Stimulated activated naive B cell treated with anti-CD40 and anti-IgM and Interleukin-4, amounts not matched to agents 10 μg/mL and 1 μg/mL and 100 μg/mL, for 72 hours (primary cell): ENCODE data around the gene PCDH9.

Experiments used
- ATAC-seq, 2 donors: fragments of 150-1000 bp; cut with Tn5 transposase; replicated peaks; 2 replicates each; pipeline ENCODE4 v1.10.0; 2021; ENCODE audit warnings: moderate library complexity in 1 of 2
- DNase-seq: peaks from one replicate; pipeline ENCODE4 v3.0.0; 2021
- H3K27ac Mint-ChIP-seq: one replicate; pipeline ENCODE4 v1.8.0; 2022; ENCODE audit warnings: mild to moderate bottlenecking, mixed read lengths
- H3K27me3 Mint-ChIP-seq, 2 donors: one replicate each; pipeline ENCODE4 v1.8.0; 2022; ENCODE audit warnings: mixed read lengths in 2 of 2
- H3K36me3 Mint-ChIP-seq, 2 donors: one replicate each; pipeline ENCODE4 v1.8.0; 2022; ENCODE audit warnings: mixed read lengths in 2 of 2, mild to moderate bottlenecking in 1 of 2
- H3K4me1 Mint-ChIP-seq, 2 donors: one replicate each; pipeline ENCODE4 v1.8.0; 2022; ENCODE audit warnings: mixed read lengths in 2 of 2, mild to moderate bottlenecking in 1 of 2
- H3K4me3 Mint-ChIP-seq, 2 donors: one replicate each; pipeline ENCODE4 v1.8.0; 2022; ENCODE audit warnings: mild to moderate bottlenecking in 2 of 2, mixed read lengths in 2 of 2, moderate library complexity in 1 of 2
- H3K9me3 Mint-ChIP-seq, 2 donors: one replicate each; pipeline ENCODE4 v1.8.0; 2022; ENCODE audit warnings: mixed read lengths in 2 of 2, mild to moderate bottlenecking in 1 of 2

Gene PCDH9

GRCh38 chr13:66974889-66975288 lies 255.2 kb downstream of the PCDH9 start:
- ATAC-seq = no peak
- H3K27ac Mint-ChIP-seq = no peak overlapping the region
- peaks cover 0 to 3% of the 10 kb centered on the region in 2 donors for H3K9me3 Mint-ChIP-seq

GRCh38 chr13:66974174-66974573 lies 256.0 kb downstream of the PCDH9 start:
- peaks cover 0 to 3% of the 10 kb centered on the region in 2 donors for H3K9me3 Mint-ChIP-seq
- H3K4me3 Mint-ChIP-seq = no peak overlapping the region
- ATAC-seq (no peak), DNase-seq (no peak)
- no peaks in the 10 kb centered on the region for H3K36me3 Mint-ChIP-seq
- H3K4me1 Mint-ChIP-seq = peaks cover 2 to 4% of the 10 kb centered on the region in 2 donors
- no peak overlapping the region for H3K27ac Mint-ChIP-seq
- no peaks in the 10 kb centered on the region for H3K27me3 Mint-ChIP-seq

More at GRCh38 chr13:66974889-66975288, 255.2 kb downstream of the PCDH9 start:
- DNase-seq = no peak
- Mint-ChIP-seq H3K36me3 (no peaks in the 10 kb centered on the region), H3K27me3 (no peaks in the 10 kb centered on the region), H3K4me3 (no peak overlapping the region), H3K4me1 (peaks cover 2 to 3% of the 10 kb centered on the region in 2 donors)

GRCh38 chr13:66972659-66973058 lies 257.5 kb downstream of the PCDH9 start:
- Mint-ChIP-seq H3K27me3 (no peaks in the 10 kb centered on the region), H3K4me1 (peaks cover 2 to 4% of the 10 kb centered on the region in 2 donors), H3K4me3 (no peak overlapping the region), H3K27ac (no peak overlapping the region), H3K36me3 (no peaks in the 10 kb centered on the region), H3K9me3 (peaks cover 0 to 3% of the 10 kb centered on the region in 2 donors)
- DNase-seq (no peak), ATAC-seq (no peak)

GRCh38 chr13:66971004-66971403 lies 259.1 kb downstream of the PCDH9 start:
- Mint-ChIP-seq H3K4me1 (peaks cover 2 to 12% of the 10 kb centered on the region in 2 donors), H3K9me3 (peaks cover 0 to 3% of the 10 kb centered on the region in 2 donors), H3K27me3 (no peaks in the 10 kb centered on the region), H3K36me3 (no peaks in the 10 kb centered on the region), H3K27ac (no peak overlapping the region), H3K4me3 (no peak overlapping the region)
- DNase-seq (no peak), ATAC-seq (no peak)

- H3K4me1 Mint-ChIP-seq = peaks cover 2 to 12% of the 10 kb centered on the region in 2 donors
- no peaks in the 10 kb centered on the region for H3K27me3 Mint-ChIP-seq
- H3K9me3 Mint-ChIP-seq = no peaks in the 10 kb centered on the region
- no peak overlapping the region for H3K4me3 Mint-ChIP-seq
- no peaks in the 10 kb centered on the region for H3K36me3 Mint-ChIP-seq
- DNase-seq = no peak
- no peak overlapping the region for H3K27ac Mint-ChIP-seq
- ATAC-seq = no peak
Measured at GRCh38 chr13:66969291-66969690, 260.8 kb downstream of the PCDH9 start.

GRCh38 chr13:66967811-66968597 lies 262.1 kb downstream of the PCDH9 start:
- no peaks in the 10 kb centered on the region for H3K27me3 Mint-ChIP-seq
- no peaks in the 10 kb centered on the region for H3K9me3 Mint-ChIP-seq
- no peak overlapping the region for H3K27ac Mint-ChIP-seq
- no peak for DNase-seq
- no peaks in the 10 kb centered on the region for H3K36me3 Mint-ChIP-seq
- no peak overlapping the region for H3K4me3 Mint-ChIP-seq
- peaks cover 2 to 12% of the 10 kb centered on the region in 2 donors for H3K4me1 Mint-ChIP-seq
- ATAC-seq = no peak

- DNase-seq = no peak
- Mint-ChIP-seq H3K4me3 (no peak overlapping the region), H3K9me3 (no peaks in the 10 kb centered on the region), H3K36me3 (no peaks in the 10 kb centered on the region), H3K27me3 (no peaks in the 10 kb centered on the region), H3K27ac (no peak overlapping the region), H3K4me1 (peaks cover 0 to 12% of the 10 kb centered on the region in 2 donors)
- no peak for ATAC-seq
Measured at GRCh38 chr13:66965181-66965580, 265.0 kb downstream of the PCDH9 start.

- no peak overlapping the region for H3K27ac Mint-ChIP-seq
- peaks cover 3 to 14% of the 10 kb centered on the region in 2 donors for H3K4me1 Mint-ChIP-seq
- no peak for DNase-seq
- no peaks in the 10 kb centered on the region for H3K27me3 Mint-ChIP-seq
- H3K36me3 Mint-ChIP-seq = no peaks in the 10 kb centered on the region
- no peaks in the 10 kb centered on the region for H3K9me3 Mint-ChIP-seq
- no peak overlapping the region for H3K4me3 Mint-ChIP-seq
- no peak for ATAC-seq
Measured at GRCh38 chr13:66962953-66963352, 267.2 kb downstream of the PCDH9 start.

GRCh38 chr13:66958611-66959010 lies 271.5 kb downstream of the PCDH9 start:
- peak; percentile 6 for DNase-seq
- Mint-ChIP-seq H3K4me3 (no peak overlapping the region), H3K27me3 (no peaks in the 10 kb centered on the region), H3K36me3 (no peaks in the 10 kb centered on the region), H3K9me3 (no peaks in the 10 kb centered on the region), H3K4me1 (peaks cover 11 to 26% of the 10 kb centered on the region in 2 donors), H3K27ac (no peak overlapping the region)
- ATAC-seq = peak; percentile 96

GRCh38 chr13:66952507-66952906 lies 277.6 kb downstream of the PCDH9 start:
- Mint-ChIP-seq H3K27ac (no peak overlapping the region), H3K27me3 (no peaks in the 10 kb centered on the region), H3K9me3 (no peaks in the 10 kb centered on the region), H3K4me1 (peaks cover 11 to 26% of the 10 kb centered on the region in 2 donors), H3K4me3 (no peak overlapping the region), H3K36me3 (peaks cover 0 to 3% of the 10 kb centered on the region in 2 donors)
- DNase-seq (no peak), ATAC-seq (no peak)

- DNase-seq = no peak
- no peak overlapping the region for H3K27ac Mint-ChIP-seq
- no peaks in the 10 kb centered on the region for H3K27me3 Mint-ChIP-seq
- H3K4me1 Mint-ChIP-seq = peaks cover 4 to 16% of the 10 kb centered on the region in 2 donors
- no peak overlapping the region for H3K4me3 Mint-ChIP-seq
- ATAC-seq = no peak
- no peaks in the 10 kb centered on the region for H3K9me3 Mint-ChIP-seq
- H3K36me3 Mint-ChIP-seq = peaks cover 0 to 3% of the 10 kb centered on the region in 2 donors
Measured at GRCh38 chr13:66951426-66951825, 278.7 kb downstream of the PCDH9 start.

GRCh38 chr13:66950666-66951065 lies 279.5 kb downstream of the PCDH9 start:
- peaks cover 4 to 11% of the 10 kb centered on the region in 2 donors for H3K4me1 Mint-ChIP-seq
- H3K9me3 Mint-ChIP-seq = no peaks in the 10 kb centered on the region
- H3K36me3 Mint-ChIP-seq = peaks cover 0 to 3% of the 10 kb centered on the region in 2 donors
- DNase-seq (no peak), ATAC-seq (no peak)
- H3K27ac Mint-ChIP-seq = no peak overlapping the region
- no peak overlapping the region for H3K4me3 Mint-ChIP-seq
- H3K27me3 Mint-ChIP-seq = no peaks in the 10 kb centered on the region

GRCh38 chr13:66948910-66949309 lies 281.2 kb downstream of the PCDH9 start:
- H3K36me3 Mint-ChIP-seq = peaks cover 0 to 3% of the 10 kb centered on the region in 2 donors

GRCh38 chr13:66943530-66943929 lies 286.6 kb downstream of the PCDH9 start:
- H3K4me1 Mint-ChIP-seq = peaks cover 12 to 18% of the 10 kb centered on the region in 2 donors
- H3K36me3 Mint-ChIP-seq = peaks cover 0 to 3% of the 10 kb centered on the region in 2 donors
- ATAC-seq = no peak
- H3K27me3 Mint-ChIP-seq = no peaks in the 10 kb centered on the region
- no peak overlapping the region for H3K4me3 Mint-ChIP-seq
- no peak overlapping the region for H3K27ac Mint-ChIP-seq
- no peak for DNase-seq
- H3K9me3 Mint-ChIP-seq = no peaks in the 10 kb centered on the region

More at GRCh38 chr13:66948910-66949309, 281.2 kb downstream of the PCDH9 start:
- no peak overlapping the region for H3K27ac Mint-ChIP-seq
- peaks cover 12 to 23% of the 10 kb centered on the region in 2 donors for H3K4me1 Mint-ChIP-seq
- no peaks in the 10 kb centered on the region for H3K9me3 Mint-ChIP-seq
- ATAC-seq (no peak), DNase-seq (no peak)
- H3K4me3 Mint-ChIP-seq = no peak overlapping the region
- no peaks in the 10 kb centered on the region for H3K27me3 Mint-ChIP-seq

GRCh38 chr13:66940113-66940512 lies 290.0 kb downstream of the PCDH9 start:
- ATAC-seq = no peak
- Mint-ChIP-seq H3K9me3 (no peaks in the 10 kb centered on the region), H3K27me3 (no peaks in the 10 kb centered on the region)

More at GRCh38 chr13:66940113-66940512, 290.0 kb downstream of the PCDH9 start:
- no peak overlapping the region for H3K27ac Mint-ChIP-seq
- H3K36me3 Mint-ChIP-seq = no peaks in the 10 kb centered on the region
- H3K4me1 Mint-ChIP-seq = peaks cover 6 to 10% of the 10 kb centered on the region in 2 donors
- no peak overlapping the region for H3K4me3 Mint-ChIP-seq
- DNase-seq = no peak
